Fibroblast of skin of left quadriceps (primary cell): Measurements from ENCODE around the gene FGFR4.

ENCODE experiments used
- DNase-seq, 2 experiments: peaks; one replicate each; pipeline ENCODE4 v3.0.0-alpha.2; 2013; ENCODE audit warnings: low read depth in 2 of 2

FGFR4 gene

GRCh38 chr5:177132136-177133095 lies 45.7 kb downstream of the FGFR4 start:
- no peak for DNase-seq

DNA sequence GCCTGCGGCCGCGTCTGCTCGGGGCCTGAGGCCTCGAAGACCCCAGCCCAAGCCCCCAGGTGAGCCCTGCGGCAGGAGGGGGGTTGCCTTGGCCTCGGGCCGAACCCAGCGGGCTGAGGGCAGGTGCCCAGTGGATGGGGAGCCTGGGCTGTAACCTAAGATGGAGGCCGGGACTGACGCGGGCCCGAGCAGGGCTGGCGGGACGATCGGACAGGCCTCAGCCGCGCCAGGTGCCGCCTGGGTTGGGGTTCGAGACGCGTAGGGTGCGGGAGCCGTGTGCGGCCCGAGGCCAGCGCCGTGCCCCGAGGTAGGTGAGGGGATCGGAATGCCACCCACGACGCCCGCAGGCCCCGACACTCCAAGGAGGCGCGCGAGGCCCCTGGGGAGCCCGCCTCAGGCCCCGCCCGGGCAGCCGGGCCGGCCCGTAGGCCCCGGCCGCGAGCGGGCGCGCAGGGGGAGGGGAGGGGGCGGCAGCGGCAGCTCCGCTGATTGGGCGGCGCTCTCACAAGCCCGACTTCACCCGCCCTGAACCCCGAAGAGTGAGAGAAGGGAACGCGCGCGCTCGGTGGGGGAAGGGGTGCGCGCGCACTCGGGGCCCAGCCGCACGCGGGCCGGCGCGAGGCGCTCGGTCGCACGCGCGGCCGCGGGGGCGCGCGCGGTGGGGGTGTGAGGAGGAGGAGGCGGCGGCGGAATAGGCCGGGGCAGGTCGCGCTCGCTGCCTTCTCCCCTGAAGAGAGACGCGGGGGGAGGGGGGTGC lies 46.6 kb downstream of the FGFR4 start, which contains the start of gene NSD1:
Gene NSD1 (plus strand): TSS at position 678 of the 757 bp plus-strand sequence. CDS start 1,331 bp downstream, outside the sequence.
- peak; percentile 75 to 76 for DNase-seq

- DNase-seq, result no peak
These were observed 47.4 kb downstream of the FGFR4 start for GRCh38 chr5:177133853-177134696.

- no peak for DNase-seq
These were observed 48.0 kb downstream of the FGFR4 start for GRCh38 chr5:177134697-177135225.

DNA sequence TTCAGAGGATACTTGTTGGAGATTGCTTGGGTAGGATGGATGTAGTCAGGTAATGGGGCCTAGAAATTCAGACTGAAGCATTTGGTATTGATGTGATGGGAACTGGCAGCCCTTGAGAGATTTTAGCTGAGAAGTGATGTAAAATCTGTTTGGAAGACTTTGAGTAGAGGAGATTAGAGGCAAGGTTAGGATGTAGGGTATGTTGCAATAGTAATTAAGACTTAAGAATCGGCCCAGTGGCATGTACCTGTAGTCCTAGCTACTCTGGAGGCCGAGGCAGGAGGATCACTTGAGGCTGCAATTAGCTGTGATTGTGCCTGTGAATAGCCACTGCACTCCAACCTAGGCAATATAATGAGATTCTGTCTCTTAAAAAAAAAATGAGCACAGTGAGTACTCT lies 53.6 kb downstream of the FGFR4 start:
- DNase-seq, result no peak

DNA sequence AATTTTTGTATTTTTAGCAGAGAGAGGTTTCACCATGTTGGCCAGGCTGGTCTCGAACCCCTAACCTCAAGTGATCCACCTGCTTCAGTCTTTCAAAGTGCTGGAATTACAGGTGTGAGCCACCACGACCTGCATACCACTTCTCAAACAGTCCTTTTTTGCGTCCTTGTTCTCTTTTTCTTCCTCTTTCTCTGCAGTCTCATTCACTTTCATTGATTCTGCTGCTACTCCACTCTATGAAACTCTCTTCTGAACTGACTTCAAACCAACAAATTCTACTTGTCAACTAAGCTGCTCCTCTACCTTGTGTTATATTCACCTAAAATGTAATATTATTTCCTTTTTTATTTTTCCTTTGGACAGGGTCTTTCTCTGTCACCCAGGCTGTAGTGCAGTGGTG lies 54.8 kb downstream of the FGFR4 start:
- no peak for DNase-seq

GRCh38 chr5:177142098-177142611 lies 55.4 kb downstream of the FGFR4 start:
- no peak for DNase-seq

DNA sequence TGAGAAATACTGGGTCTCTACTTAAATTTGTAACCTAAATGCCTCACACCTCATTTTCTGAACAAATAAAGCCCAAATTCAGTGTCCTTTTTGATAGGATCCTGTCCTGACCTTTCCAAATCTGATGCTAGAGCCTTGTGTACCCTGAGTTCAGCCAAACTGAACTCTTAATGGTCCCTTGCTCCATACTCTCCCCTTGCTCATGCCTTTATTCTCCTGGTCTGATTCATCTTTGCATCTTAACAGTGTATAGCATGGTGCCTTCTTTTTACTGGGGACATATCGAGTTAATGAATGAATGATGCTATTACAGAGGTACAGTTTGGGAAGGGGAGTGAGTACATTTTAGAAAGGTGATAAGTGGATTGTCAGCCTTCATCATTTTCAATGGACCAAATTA lies 56.1 kb downstream of the FGFR4 start:
- no peak for DNase-seq

DNA sequence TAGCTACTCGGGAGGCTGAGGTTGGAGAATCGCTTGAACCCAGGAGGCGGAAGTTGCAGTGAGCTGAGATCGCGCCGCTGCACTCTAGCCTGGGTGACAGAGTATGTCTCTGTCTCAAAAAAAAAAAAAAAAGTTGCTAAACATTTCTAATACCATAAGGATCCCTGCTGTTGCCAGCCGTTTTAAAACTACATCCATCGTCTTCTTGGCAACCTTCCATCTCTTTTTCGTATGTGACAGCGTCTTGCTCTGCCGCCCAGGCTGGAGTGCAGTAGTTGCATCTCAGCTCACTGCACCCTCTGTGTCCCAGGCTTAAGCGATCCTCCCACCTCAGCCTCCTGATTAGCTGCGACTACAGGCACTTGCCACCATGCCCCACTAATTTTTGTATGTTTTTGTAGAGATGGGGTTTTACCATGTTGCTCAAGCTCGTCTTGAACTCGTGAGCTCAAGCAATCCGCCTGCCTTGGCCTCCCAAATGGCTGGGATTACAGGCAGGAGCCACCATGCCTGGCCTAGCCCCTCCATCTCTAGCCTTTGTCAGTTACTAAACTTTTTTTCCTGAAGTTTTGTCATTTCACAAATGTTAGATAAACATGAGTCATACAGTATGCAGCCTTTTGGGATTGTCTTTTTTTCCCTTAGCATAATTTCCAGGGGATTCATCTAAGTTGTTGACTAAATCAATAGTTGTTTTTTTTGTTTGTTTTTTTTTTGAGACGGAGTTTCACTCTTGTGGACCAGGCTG lies 60.4 kb downstream of the FGFR4 start:
- no peak for DNase-seq
